ENCODE results near the gene CBR3.
"Not testable (repeated sequence)": the region's sequence is repeated elsewhere in the genome, so short reads cannot be mapped to it uniquely, and the experiment has no call there.

The CBR3 gene

GRCh38 chr21:36120304-36120888, 14.5 kb upstream of the CBR3 start:
- no peak for DNase-seq

GRCh38 chr21:36122977-36123376, 11.9 kb upstream of the CBR3 start:
- DNase-seq, result no peak

- no peak for DNase-seq
Measured at GRCh38 chr21:36124395-36124794, 10.5 kb upstream of the CBR3 start.

- peak; percentile 49 to 62 for DNase-seq
Measured at GRCh38 chr21:36125512-36126207, 9.2 kb upstream of the CBR3 start.

- DNase-seq, result no peak
Measured at GRCh38 chr21:36126208-36126565, 8.7 kb upstream of the CBR3 start.

GRCh38 chr21:36126621-36127110, 8.2 kb upstream of the CBR3 start:
- DNase-seq, result no peak

GRCh38 chr21:36127250-36127904, 7.5 kb upstream of the CBR3 start:
- no peak for DNase-seq

GRCh38 chr21:36127977-36128376, 6.9 kb upstream of the CBR3 start:
- DNase-seq, result no peak

GRCh38 chr21:36129219-36129618, 5.7 kb upstream of the CBR3 start:
- no peak for DNase-seq

- DNase-seq, result not testable (repeated sequence)
Measured at GRCh38 chr21:36130414-36130762, 4.5 kb upstream of the CBR3 start.

- not testable (repeated sequence) for DNase-seq
Measured at GRCh38 chr21:36130839-36131238, 4.0 kb upstream of the CBR3 start.

GRCh38 chr21:36132696-36133095, 2.2 kb upstream of the CBR3 start:
- no peak for DNase-seq

- peak; percentile 29 to 51 for DNase-seq
Measured at GRCh38 chr21:36135391-36136102, 668 bp downstream of the CBR3 start.

- not testable (repeated sequence) for DNase-seq
Measured at GRCh38 chr21:36139791-36140190, 4.9 kb downstream of the CBR3 start.

GRCh38 chr21:36141513-36141925, 6.6 kb downstream of the CBR3 start:
- peak; percentile 89 to 93 for DNase-seq

- DNase-seq, result not testable (repeated sequence)
Measured at GRCh38 chr21:36144233-36144632, 9.4 kb downstream of the CBR3 start.

GRCh38 chr21:36145259-36145658, 10.4 kb downstream of the CBR3 start:
- DNase-seq, result peak; percentile 11 to 50

GRCh38 chr21:36147911-36148310, 13.0 kb downstream of the CBR3 start:
- DNase-seq, result no peak

GRCh38 chr21:36148886-36149285, 14.0 kb downstream of the CBR3 start:
- no peak for DNase-seq

- DNase-seq, result peak; percentile 25 to 36
Measured at GRCh38 chr21:36149788-36150711, 15.2 kb downstream of the CBR3 start.

- DNase-seq, result peak in 1 of 2 donors; percentile 17
Measured at GRCh38 chr21:36155603-36156338, 20.9 kb downstream of the CBR3 start.

Measured in CD4-positive, alpha-beta T cell treated with Interleukin-1 beta for 1 hour (primary cell).